GM12878 (cell line): ENCODE results near the gene ZNF132. TPM values are rescaled to one million over a fixed set of nuclear protein-coding genes. Genes with fewer than 3 reads are reported as not detected.
A peak's percentile ranks its signal among the peaks of the same experiment; 100 is the strongest.

Experiments
- ATF3 ChIP-seq: IDR thresholded peaks from 2 replicates; pipeline ENCODE4 v1.6.1; 2011; ENCODE audit warnings: low read depth, mild to moderate bottlenecking, low read length, moderate library complexity, borderline replicate concordance; ENCODE audit errors: extremely low read depth
- ATF7 ChIP-seq: fragments of 450-650 bp; IDR thresholded peaks from 2 replicates; pipeline ENCODE4 v1.6.1; 2016; ENCODE audit warnings: low read depth, mild to moderate bottlenecking
- CTCF ChIP-seq, 3 experiments: IDR thresholded peaks in 2 of 3; conservative IDR thresholded peaks in 1 of 3; 2 replicates each; pipeline ENCODE4 v1.5.1; 2011; ENCODE audit warnings: low read depth in 3 of 3, low read length in 3 of 3, mild to moderate bottlenecking in 3 of 3, control low read depth in 2 of 3, moderate library complexity in 2 of 3, inconsistent platforms in 1 of 3, mixed read lengths in 1 of 3; ENCODE audit not compliant: control insufficient read depth in 2 of 3, insufficient read depth in 1 of 3; ENCODE audit errors: extremely low read depth in 1 of 3
- EZH2 ChIP-seq: IDR thresholded peaks from 2 replicates; pipeline ENCODE4 v1.6.1; 2012; ENCODE audit warnings: low read depth, mild to moderate bottlenecking, control low read depth, inconsistent platforms, low read length, borderline replicate concordance; ENCODE audit not compliant: control insufficient read depth
- HDGF ChIP-seq: fragments of 450-650 bp; IDR thresholded peaks from 2 replicates; pipeline ENCODE4 v1.6.1; 2016; ENCODE audit warnings: antibody characterized with exemption
- KDM1A ChIP-seq: fragments of 200-600 bp; sonication (generic); IDR thresholded peaks from 2 replicates; pipeline ENCODE4 v1.6.1; 2016; ENCODE audit warnings: borderline replicate concordance
- MTA2 ChIP-seq: fragments of 450-650 bp; IDR thresholded peaks from 2 replicates; pipeline ENCODE4 v1.6.1; 2016; ENCODE audit warnings: low read depth, mild to moderate bottlenecking, moderate library complexity
- MTA3 ChIP-seq: IDR thresholded peaks from 2 replicates; pipeline ENCODE4 v1.6.1; 2012; ENCODE audit warnings: low read length, inconsistent platforms, borderline replicate concordance
- SIX5 ChIP-seq: IDR thresholded peaks from 2 replicates; pipeline ENCODE4 v1.6.1; 2011; ENCODE audit warnings: mild to moderate bottlenecking, low read depth, low read length, moderate library complexity; ENCODE audit not compliant: severe bottlenecking
- SREBF2 ChIP-seq: IDR thresholded peaks from 2 replicates; pipeline ENCODE4 v1.6.1; 2012; ENCODE audit warnings: mild to moderate bottlenecking, low read length
- TBL1XR1 ChIP-seq: IDR thresholded peaks from 2 replicates; pipeline ENCODE4 v1.6.1; 2012; ENCODE audit warnings: low read depth, low read length, improper control_type of control experiment
- USF2 ChIP-seq: IDR thresholded peaks from 2 replicates; pipeline ENCODE4 v1.6.1; 2011; ENCODE audit warnings: low read depth, low read length, improper control_type of control experiment, borderline replicate concordance
- ZBED1 ChIP-seq: IDR thresholded peaks from 2 replicates; pipeline ENCODE4 v1.6.1; 2016; ENCODE audit warnings: borderline replicate concordance
- ZNF217 ChIP-seq: fragments of 450-650 bp; IDR thresholded peaks from 2 replicates; pipeline ENCODE4 v1.6.1; 2017; ENCODE audit warnings: antibody characterized with exemption, mild to moderate bottlenecking
- ZNF622 ChIP-seq: fragments of 450-650 bp; IDR thresholded peaks from 2 replicates; pipeline ENCODE4 v1.6.1; 2017; ENCODE audit warnings: mild to moderate bottlenecking, inconsistent platforms
- ZSCAN29 ChIP-seq: fragments of 450-650 bp; IDR thresholded peaks from 2 replicates; pipeline ENCODE4 v1.6.1; 2017; ENCODE audit warnings: mild to moderate bottlenecking, moderate library complexity
- polyA plus RNA-seq, 11 experiments: library from polyadenylated mRNA; depleted of rRNA in 4 of 11; unstranded in 6 of 11; stranded (reverse) in 5 of 11; fragments of >200 nt; fragmentation: Nextera tagmentation in 4 of 11; fragmentation: Illumina TruSeq in 1 of 11; extraction: Ambion mirVana in 4 of 11; extraction: Trizol in 1 of 11; gene quantifications; 1 replicate in 1 of 11; 2 replicates in 10 of 11; pipeline versions ENCODE4 v1.2.1 to v1.2.3, GENCODE V29; 2011 to 2016; ENCODE audit warnings: inconsistent platforms in 2 of 11, missing spikeins in 2 of 11, low read depth in 1 of 11
- total RNA-seq, 4 experiments: library from RNA; depleted of rRNA in 3 of 4; stranded (reverse); fragments of >200 nt in 3 of 4; fragmentation: Illumina TruSeq in 1 of 4; extraction: Trizol in 1 of 4; gene quantifications; 2 replicates each; pipeline versions ENCODE4 v1.2.1 to v1.2.3, GENCODE V29; 2013 to 2021
- TF ChIP-seq, protein P1 (sequence below): IDR thresholded peaks from 2 replicates; pipeline ENCODE4 v1.6.1; 2011; ENCODE audit warnings: borderline replicate concordance, low read depth, mild to moderate bottlenecking, moderate library complexity, low read length; ENCODE audit not compliant: insufficient read depth, poor library complexity, severe bottlenecking
- TF ChIP-seq, protein P2 (sequence below): fragments of 450-650 bp; IDR thresholded peaks from 2 replicates; pipeline ENCODE4 v1.6.1; 2017; ENCODE audit warnings: mild to moderate bottlenecking, low read depth, inconsistent platforms; ENCODE audit not compliant: poor library complexity, severe bottlenecking
- TF ChIP-seq, protein P3 (sequence below): fragments of 450-650 bp; IDR thresholded peaks from 2 replicates; pipeline ENCODE4 v1.6.1; 2014; ENCODE audit warnings: mild to moderate bottlenecking
- TF ChIP-seq, protein P4 (sequence below): fragments of 450-650 bp; IDR thresholded peaks from 2 replicates; pipeline ENCODE4 v1.6.1; 2016; ENCODE audit warnings: mild to moderate bottlenecking

Gene ZNF132
- total and polyA plus RNA-seq, 10 of the 15 experiments (the other 5 are each of a cell fraction or from before 2014, with no cell fraction given), result 0.56 to 4.0 (median 2.3) TPM

GRCh38 chr19:58451358-58452101, 11.6 kb upstream of the ZNF132 start, which contains the start of gene ZNF324B (continued):
- TF ChIP-seq SREBF2, result no peak
- no peak for TF ChIP-seq ZSCAN29
- TF ChIP-seq, protein P1, sequence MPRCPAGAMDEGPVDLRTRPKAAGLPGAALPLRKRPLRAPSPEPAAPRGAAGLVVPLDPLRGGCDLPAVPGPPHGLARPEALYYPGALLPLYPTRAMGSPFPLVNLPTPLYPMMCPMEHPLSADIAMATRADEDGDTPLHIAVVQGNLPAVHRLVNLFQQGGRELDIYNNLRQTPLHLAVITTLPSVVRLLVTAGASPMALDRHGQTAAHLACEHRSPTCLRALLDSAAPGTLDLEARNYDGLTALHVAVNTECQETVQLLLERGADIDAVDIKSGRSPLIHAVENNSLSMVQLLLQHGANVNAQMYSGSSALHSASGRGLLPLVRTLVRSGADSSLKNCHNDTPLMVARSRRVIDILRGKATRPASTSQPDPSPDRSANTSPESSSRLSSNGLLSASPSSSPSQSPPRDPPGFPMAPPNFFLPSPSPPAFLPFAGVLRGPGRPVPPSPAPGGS, result no peak
- no peak for TF ChIP-seq HDGF
- no peak for TF ChIP-seq ZBED1
- no peak for TF ChIP-seq ATF3
- no peak for TF ChIP-seq ZNF622
- TF ChIP-seq, protein P2, sequence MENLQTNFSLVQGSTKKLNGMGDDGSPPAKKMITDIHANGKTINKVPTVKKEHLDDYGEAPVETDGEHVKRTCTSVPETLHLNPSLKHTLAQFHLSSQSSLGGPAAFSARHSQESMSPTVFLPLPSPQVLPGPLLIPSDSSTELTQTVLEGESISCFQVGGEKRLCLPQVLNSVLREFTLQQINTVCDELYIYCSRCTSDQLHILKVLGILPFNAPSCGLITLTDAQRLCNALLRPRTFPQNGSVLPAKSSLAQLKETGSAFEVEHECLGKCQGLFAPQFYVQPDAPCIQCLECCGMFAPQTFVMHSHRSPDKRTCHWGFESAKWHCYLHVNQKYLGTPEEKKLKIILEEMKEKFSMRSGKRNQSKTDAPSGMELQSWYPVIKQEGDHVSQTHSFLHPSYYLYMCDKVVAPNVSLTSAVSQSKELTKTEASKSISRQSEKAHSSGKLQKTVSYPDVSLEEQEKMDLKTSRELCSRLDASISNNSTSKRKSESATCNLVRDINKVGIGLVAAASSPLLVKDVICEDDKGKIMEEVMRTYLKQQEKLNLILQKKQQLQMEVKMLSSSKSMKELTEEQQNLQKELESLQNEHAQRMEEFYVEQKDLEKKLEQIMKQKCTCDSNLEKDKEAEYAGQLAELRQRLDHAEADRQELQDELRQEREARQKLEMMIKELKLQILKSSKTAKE, result no peak
- peak; percentile 94 for TF ChIP-seq SIX5
- TF ChIP-seq, protein P3, sequence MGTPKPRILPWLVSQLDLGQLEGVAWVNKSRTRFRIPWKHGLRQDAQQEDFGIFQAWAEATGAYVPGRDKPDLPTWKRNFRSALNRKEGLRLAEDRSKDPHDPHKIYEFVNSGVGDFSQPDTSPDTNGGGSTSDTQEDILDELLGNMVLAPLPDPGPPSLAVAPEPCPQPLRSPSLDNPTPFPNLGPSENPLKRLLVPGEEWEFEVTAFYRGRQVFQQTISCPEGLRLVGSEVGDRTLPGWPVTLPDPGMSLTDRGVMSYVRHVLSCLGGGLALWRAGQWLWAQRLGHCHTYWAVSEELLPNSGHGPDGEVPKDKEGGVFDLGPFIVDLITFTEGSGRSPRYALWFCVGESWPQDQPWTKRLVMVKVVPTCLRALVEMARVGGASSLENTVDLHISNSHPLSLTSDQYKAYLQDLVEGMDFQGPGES, result peak; percentile 28; the same call in 1 of the 2 replicates
- TF ChIP-seq CTCF (IDR thresholded peaks at IDR 0.05 in 2 of 3, conservative IDR thresholded peaks at IDR 0.05 in 1 of 3; ENCODE audit: control insufficient read depth in 2 of 3, extremely low read depth in 1 of 3, insufficient read depth in 1 of 3, low read depth in 3 of 3, low read length in 3 of 3), result no peak
- TF ChIP-seq TBL1XR1, result no peak
- TF ChIP-seq MTA2, result no peak
- TF ChIP-seq EZH2, result no peak
- no peak for TF ChIP-seq ATF7
- TF ChIP-seq, protein P4, sequence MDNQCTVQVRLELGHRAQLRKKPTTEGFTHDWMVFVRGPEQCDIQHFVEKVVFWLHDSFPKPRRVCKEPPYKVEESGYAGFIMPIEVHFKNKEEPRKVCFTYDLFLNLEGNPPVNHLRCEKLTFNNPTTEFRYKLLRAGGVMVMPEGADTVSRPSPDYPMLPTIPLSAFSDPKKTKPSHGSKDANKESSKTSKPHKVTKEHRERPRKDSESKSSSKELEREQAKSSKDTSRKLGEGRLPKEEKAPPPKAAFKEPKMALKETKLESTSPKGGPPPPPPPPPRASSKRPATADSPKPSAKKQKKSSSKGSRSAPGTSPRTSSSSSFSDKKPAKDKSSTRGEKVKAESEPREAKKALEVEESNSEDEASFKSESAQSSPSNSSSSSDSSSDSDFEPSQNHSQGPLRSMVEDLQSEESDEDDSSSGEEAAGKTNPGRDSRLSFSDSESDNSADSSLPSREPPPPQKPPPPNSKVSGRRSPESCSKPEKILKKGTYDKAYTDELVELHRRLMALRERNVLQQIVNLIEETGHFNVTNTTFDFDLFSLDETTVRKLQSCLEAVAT, result no peak
- no peak for TF ChIP-seq USF2
- TF ChIP-seq MTA3, result no peak
- TF ChIP-seq KDM1A, result no peak
- TF ChIP-seq ZNF217, result no peak
